B cell (primary cell): ENCODE results near the gene ARHGAP9. TPM values are rescaled to one million over a fixed set of nuclear protein-coding genes. Genes with fewer than 3 reads are reported as not detected.

ENCODE experiments used
- ATAC-seq: fragments of 200-7000 bp; cut with Tn5 transposase; one replicate; pipeline ENCODE4 v1.10.0; 2021; ENCODE audit warnings: low read depth, mild to moderate bottlenecking, moderate number of reproducible peaks, moderate library complexity
- CTCF ChIA-PET: fragments of 350-600 bp; sonication (Branson Sonifier 250); formaldehyde crosslinking; loops from one replicate; lab custom pipeline; 2021; ENCODE audit warnings: antibody characterized with exemption, inconsistent platforms; lab: Charles Lee
- POLR2A ChIA-PET: fragments of 350-600 bp; sonication (Branson Sonifier 250); formaldehyde crosslinking; loops from one replicate; lab custom pipeline; 2021; ENCODE audit warnings: antibody characterized with exemption; lab: Charles Lee
- DNase-seq: peaks from one replicate; pipeline ENCODE4 v3.0.0; 2013
- H2AFZ ChIP-seq: 2 replicates; pipeline ENCODE4 v1.6.1; 2012; ENCODE audit warnings: mild to moderate bottlenecking, low read depth, low read length; ENCODE audit not compliant: insufficient read depth, poor library complexity, severe bottlenecking
- H3K27ac ChIP-seq, 2 donors: 1 replicate in 1 of 2; 2 replicates in 1 of 2; pipeline ENCODE4 v1.5.1; 2012 to 2013; ENCODE audit warnings: low read length in 2 of 2, mild to moderate bottlenecking in 2 of 2, moderate library complexity in 1 of 2
- H3K27me3 ChIP-seq, 4 experiments: fragments of 200-600 bp in 1 of 4; sonication (generic) in 1 of 4; replicated peaks in 1 of 4; 1 replicate in 2 of 4; 2 replicates in 2 of 4; pipeline versions ENCODE4 v1.6.1 to v1.7.0; 2013 to 2016; ENCODE audit warnings: low read length in 3 of 4, mild to moderate bottlenecking in 2 of 4, mixed read lengths in 1 of 4, moderate library complexity in 1 of 4; ENCODE audit not compliant: insufficient read depth in 4 of 4, control insufficient read depth in 3 of 4; ENCODE audit errors: control extremely low read depth in 1 of 4
- H3K36me3 ChIP-seq, 2 experiments: replicated peaks in 1 of 2; 1 replicate in 1 of 2; 2 replicates in 1 of 2; pipeline versions ENCODE4 v1.6.1 to v1.7.1; 2013; ENCODE audit warnings: low read length in 1 of 2; ENCODE audit not compliant: insufficient read depth in 2 of 2, control insufficient read depth in 1 of 2; ENCODE audit errors: control extremely low read depth in 1 of 2, extremely low read depth in 1 of 2
- H3K4me1 ChIP-seq, 2 donors: fragments of 200-600 bp in 1 of 2; sonication (generic) in 1 of 2; 1 replicate in 1 of 2; 2 replicates in 1 of 2; pipeline versions ENCODE4 v1.5.1 to v1.6.1; 2013 to 2017; ENCODE audit warnings: low read length in 2 of 2; ENCODE audit not compliant: control insufficient read depth in 2 of 2, insufficient read depth in 2 of 2
- H3K4me2 ChIP-seq: replicated peaks from 2 replicates; pipeline ENCODE3; 2012; ENCODE audit warnings: mild to moderate bottlenecking, low read depth, low read length; ENCODE audit not compliant: poor library complexity, severe bottlenecking
- H3K4me3 ChIP-seq, 5 experiments: fragments of 200-600 bp in 1 of 5; sonication (generic) in 1 of 5; 1 replicate in 3 of 5; 2 replicates in 2 of 5; pipeline versions ENCODE4 v1.5.1 to v1.7.0; 2011 to 2016; ENCODE audit warnings: low read length in 4 of 5, mild to moderate bottlenecking in 4 of 5, low read depth in 2 of 5, control low read depth in 1 of 5, moderate library complexity in 1 of 5; ENCODE audit not compliant: insufficient read depth in 1 of 5; ENCODE audit errors: control extremely low read depth in 1 of 5, extremely low read depth in 1 of 5
- H3K79me2 ChIP-seq: fragments of 200-600 bp; sonication (generic); one replicate; pipeline ENCODE4 v1.6.0; 2016; ENCODE audit warnings: low read length; ENCODE audit not compliant: control insufficient read depth, insufficient read depth
- H3K9ac ChIP-seq: fragments of 200-600 bp; sonication (generic); 2 replicates; pipeline ENCODE4 v1.6.1; 2017; ENCODE audit warnings: mild to moderate bottlenecking, low read length, moderate library complexity
- H3K9me3 ChIP-seq, 3 donors: one replicate each; pipeline versions ENCODE4 v1.6.1 to v1.7.1; 2013; ENCODE audit warnings: low read length in 2 of 3; ENCODE audit not compliant: control insufficient read depth in 2 of 3, insufficient read depth in 1 of 3; ENCODE audit errors: control extremely low read depth in 1 of 3
- H4K20me1 ChIP-seq: 2 replicates; pipeline ENCODE4 v1.6.0; 2012; ENCODE audit warnings: mild to moderate bottlenecking, low read length; ENCODE audit not compliant: insufficient read depth, control insufficient read depth, poor library complexity, severe bottlenecking
- H3K27ac Mint-ChIP-seq: one replicate; pipeline ENCODE4 v1.8.0; 2021; ENCODE audit warnings: mixed read lengths
- H3K27me3 Mint-ChIP-seq: one replicate; pipeline ENCODE4 v1.8.0; 2021; ENCODE audit warnings: mixed read lengths
- H3K4me1 Mint-ChIP-seq: one replicate; pipeline ENCODE4 v1.8.0; 2021; ENCODE audit warnings: mixed read lengths
- H3K4me3 Mint-ChIP-seq: one replicate; pipeline ENCODE4 v1.8.0; 2021; ENCODE audit warnings: mixed read lengths
- H3K9me3 Mint-ChIP-seq: one replicate; pipeline ENCODE4 v1.8.0; 2022; ENCODE audit warnings: mixed read lengths; ENCODE audit not compliant: insufficient read depth
- EZH2 ChIP-seq: IDR thresholded peaks from 2 replicates; pipeline ENCODE4 v1.6.1; 2012; ENCODE audit warnings: borderline replicate concordance, low read depth, mild to moderate bottlenecking, moderate library complexity, low read length; ENCODE audit not compliant: insufficient read depth, poor library complexity, severe bottlenecking
- WGBS: methylation state at CpG from one replicate; pipeline ENCODE4 v1.1.5; 2013; ENCODE audit warnings: missing lambda C conversion rate; ENCODE audit not compliant: insufficient coverage; 5-methylcytosine and 5-hydroxymethylcytosine counted together
- intact Hi-C: fragments of 100-400 bp; cut with micrococcal nuclease; formaldehyde crosslinking; loops from one replicate; pipeline ENCODE4 v1.10.0; 2022
- polyA plus RNA-seq: library from polyadenylated mRNA; depleted of rRNA; stranded (reverse); fragments of >200 nt; gene quantifications from 2 replicates; pipeline ENCODE4 v1.2.3, GENCODE V29; 2012
- total RNA-seq, 2 donors: library from RNA; stranded (reverse); fragments of 120-200 nt in 1 of 2; gene quantifications; 1 replicate in 1 of 2; 2 replicates in 1 of 2; pipeline versions ENCODE4 v1.2.3 to v1.2.4, GENCODE V29; 2013 to 2022
- TF ChIP-seq, protein P1 (sequence below): fragments of 200-600 bp; IDR thresholded peaks from one replicate; pipeline ENCODE4 v1.8.0; 2022; ENCODE audit warnings: antibody characterized with exemption, mild to moderate bottlenecking

ARHGAP9 gene
- total and polyA plus RNA-seq, 2 donors (not counting 1 experiment from before 2014, with no cell fraction given), result 161 to 390 TPM

DNA sequence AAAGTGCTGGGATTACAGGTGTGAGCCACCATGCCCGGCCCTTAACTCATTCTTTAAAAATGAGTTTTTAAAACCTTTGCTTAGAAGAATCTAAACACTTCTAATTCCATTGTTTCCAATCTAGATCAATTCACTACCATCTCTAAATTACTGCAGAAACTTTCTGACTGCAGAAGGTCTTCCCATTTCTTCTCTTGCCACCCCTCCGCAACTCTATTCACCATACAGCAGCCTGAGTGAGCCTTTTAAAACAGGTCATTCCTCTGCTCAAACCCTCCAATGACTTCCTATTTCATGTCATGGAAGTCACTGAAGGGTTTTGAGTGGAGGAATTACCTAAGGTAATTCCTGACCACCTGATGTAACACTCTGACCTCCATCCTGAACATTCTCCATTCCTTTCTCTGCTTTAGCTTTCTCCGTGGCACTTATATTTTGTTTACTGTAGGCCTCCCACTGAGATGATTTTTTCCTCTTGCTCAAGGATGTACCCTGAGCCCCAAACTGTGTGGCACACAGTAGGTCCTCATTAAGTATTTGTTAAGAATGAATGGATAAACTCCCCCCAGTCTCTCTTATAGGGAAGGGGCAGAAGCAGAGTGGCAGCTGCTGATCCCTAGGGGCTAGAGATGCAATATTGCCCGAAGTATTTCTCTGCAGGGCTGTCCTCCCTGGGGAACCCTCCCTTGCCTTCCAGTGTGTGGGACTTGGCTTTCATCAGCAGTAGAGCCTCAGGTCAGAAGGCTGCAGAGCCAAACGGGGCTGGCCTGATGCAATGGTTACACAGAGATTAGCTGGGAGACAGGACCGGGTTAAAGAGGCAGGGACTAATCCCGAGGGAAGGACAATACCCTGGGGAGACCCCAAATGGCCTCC is 39.5 kb upstream of the ARHGAP9 start:
- H3K27me3 Mint-ChIP-seq, result no peaks in the 10 kb centered on the region
- intact Hi-C loops, result no loop called here
- ATAC-seq (no peak), DNase-seq (no peak)
- POLR2A ChIA-PET, result interaction anchor here (0.7 to 2.1 kb wide), 4 partner anchors 28 to 1512 kb away, joined by 3 to 11 read pairs (median 6); partner anchors contain the start of genes ARHGAP9 and DCTN2
- 30% methylated on average over 6 of the region's 7 CpGs for WGBS
- TF ChIP-seq, protein P1, sequence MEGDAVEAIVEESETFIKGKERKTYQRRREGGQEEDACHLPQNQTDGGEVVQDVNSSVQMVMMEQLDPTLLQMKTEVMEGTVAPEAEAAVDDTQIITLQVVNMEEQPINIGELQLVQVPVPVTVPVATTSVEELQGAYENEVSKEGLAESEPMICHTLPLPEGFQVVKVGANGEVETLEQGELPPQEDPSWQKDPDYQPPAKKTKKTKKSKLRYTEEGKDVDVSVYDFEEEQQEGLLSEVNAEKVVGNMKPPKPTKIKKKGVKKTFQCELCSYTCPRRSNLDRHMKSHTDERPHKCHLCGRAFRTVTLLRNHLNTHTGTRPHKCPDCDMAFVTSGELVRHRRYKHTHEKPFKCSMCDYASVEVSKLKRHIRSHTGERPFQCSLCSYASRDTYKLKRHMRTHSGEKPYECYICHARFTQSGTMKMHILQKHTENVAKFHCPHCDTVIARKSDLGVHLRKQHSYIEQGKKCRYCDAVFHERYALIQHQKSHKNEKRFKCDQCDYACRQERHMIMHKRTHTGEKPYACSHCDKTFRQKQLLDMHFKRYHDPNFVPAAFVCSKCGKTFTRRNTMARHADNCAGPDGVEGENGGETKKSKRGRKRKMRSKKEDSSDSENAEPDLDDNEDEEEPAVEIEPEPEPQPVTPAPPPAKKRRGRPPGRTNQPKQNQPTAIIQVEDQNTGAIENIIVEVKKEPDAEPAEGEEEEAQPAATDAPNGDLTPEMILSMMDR, result no peak
- TF ChIP-seq EZH2, result no peak
- Histone ChIP-seq H3K4me3 (peak overlapping the region; percentile 97 to 100 (median 98)), H3K79me2 (peaks cover 32% of the 10 kb centered on the region), H3K27me3 (no peaks in the 10 kb centered on the region), H3K9ac (peak overlapping the region; percentile 100), H3K27ac (peak overlapping the region; percentile 97 to 98), H3K4me2 (peak overlapping the region; percentile 96), H2AFZ (no peak overlapping the region), H3K4me1 (peaks cover 40 to 50% of the 10 kb centered on the region in 2 donors), H3K9me3 (no peaks in the 10 kb centered on the region), H3K36me3 (peaks cover 22 to 38% of the 10 kb centered on the region in 2 experiments), H4K20me1 (peaks cover 19% of the 10 kb centered on the region)
- H3K9me3 Mint-ChIP-seq, result no peaks in the 10 kb centered on the region
- CTCF ChIA-PET, result interaction anchor here (1.8 kb wide), 1 partner anchor 60 kb away, joined by 7 read pairs; the partner anchor contains the start of gene GLI1
- peaks cover 51% of the 10 kb centered on the region for H3K4me1 Mint-ChIP-seq
- peak overlapping the region; percentile 100 for H3K27ac Mint-ChIP-seq
- peak overlapping the region; percentile 99 for H3K4me3 Mint-ChIP-seq
